RCC 7860 (cell line): ENCODE data around the gene SLC7A11.
A peak's percentile ranks its signal among the peaks of the same experiment; 100 is the strongest.
"Not testable (repeated sequence)": the region's sequence is repeated elsewhere in the genome, so short reads cannot be mapped to it uniquely, and the experiment has no call there.

Source experiments
- DNase-seq: peaks from one replicate; pipeline ENCODE4 v3.0.0-alpha.2; 2015; ENCODE audit warnings: low spot score
- FAIRE-seq: peaks from 2 replicates; lab custom pipeline; 2012; peaks lifted over from hg19 to GRCh38; lab: Jason Lieb, UNC

SLC7A11 gene

GRCh38 chr4:138243369-138243768, 1.2 kb upstream of the SLC7A11 start:
- FAIRE-seq = no peak
- peak; percentile 68 for DNase-seq

GRCh38 chr4:138242834-138243156, 646 bp upstream of the SLC7A11 start:
- peak; percentile 20 for DNase-seq

GRCh38 chr4:138241281-138242075, 671 bp downstream of the SLC7A11 start:
- DNase-seq (peak; percentile 10), FAIRE-seq (no peak)

More at GRCh38 chr4:138242834-138243156, 646 bp upstream of the SLC7A11 start:
- no peak for FAIRE-seq

- no peak for FAIRE-seq
- no peak for DNase-seq
These were observed 2.7 kb downstream of the SLC7A11 start for GRCh38 chr4:138239491-138239890.

GRCh38 chr4:138238521-138239292, 3.4 kb downstream of the SLC7A11 start:
- no peak for FAIRE-seq
- no peak for DNase-seq

- not testable (repeated sequence) for FAIRE-seq, DNase-seq
These were observed 5.0 kb downstream of the SLC7A11 start for GRCh38 chr4:138237132-138237531.

GRCh38 chr4:138236037-138236436, 6.1 kb downstream of the SLC7A11 start:
- FAIRE-seq = no peak
- no peak for DNase-seq

GRCh38 chr4:138235419-138235952, 6.7 kb downstream of the SLC7A11 start:
- DNase-seq (peak; percentile 69), FAIRE-seq (peak; percentile 84)

- no peak for FAIRE-seq
- DNase-seq = no peak
These were observed 7.9 kb downstream of the SLC7A11 start for GRCh38 chr4:138234248-138234647.

- DNase-seq (no peak), FAIRE-seq (no peak)
These were observed 8.7 kb downstream of the SLC7A11 start for GRCh38 chr4:138233313-138234034.

GRCh38 chr4:138232364-138232763, 9.8 kb downstream of the SLC7A11 start:
- FAIRE-seq (no peak), DNase-seq (no peak)

GRCh38 chr4:138230048-138230447, 12.1 kb downstream of the SLC7A11 start:
- DNase-seq (no peak), FAIRE-seq (no peak)

- DNase-seq (no peak), FAIRE-seq (no peak)
These were observed 13.0 kb downstream of the SLC7A11 start for GRCh38 chr4:138229160-138229559.

- FAIRE-seq = no peak
- DNase-seq = no peak
These were observed 15.8 kb downstream of the SLC7A11 start for GRCh38 chr4:138226351-138226750.

- DNase-seq = no peak
- no peak for FAIRE-seq
These were observed 16.7 kb downstream of the SLC7A11 start for GRCh38 chr4:138225477-138225876.

- FAIRE-seq = no peak
- DNase-seq = no peak
These were observed 17.5 kb downstream of the SLC7A11 start for GRCh38 chr4:138224614-138225013.

- FAIRE-seq (no peak), DNase-seq (no peak)
These were observed 18.8 kb downstream of the SLC7A11 start for GRCh38 chr4:138223231-138223910.

- no peak for DNase-seq
- FAIRE-seq = no peak
These were observed 20.1 kb downstream of the SLC7A11 start for GRCh38 chr4:138222046-138222445.

GRCh38 chr4:138218976-138219375, 23.2 kb downstream of the SLC7A11 start:
- no peak for FAIRE-seq
- DNase-seq = no peak

GRCh38 chr4:138217567-138217966, 24.6 kb downstream of the SLC7A11 start:
- DNase-seq (no peak), FAIRE-seq (no peak)
